Measurements from ENCODE around the gene CPT1B. TPM values are rescaled to one million over a fixed set of nuclear protein-coding genes. Genes with fewer than 3 reads are reported as not detected.

Gene CPT1B
- total and polyA plus RNA-seq, 2 donors (not counting 1 experiment from before 2014, with no cell fraction given): 55.0 to 109 TPM

GRCh38 chr22:50626850-50627641 lies 48.8 kb upstream of the CPT1B start:
- TF ChIP-seq EZH2 (IDR thresholded peaks at IDR 0.05; ENCODE audit: borderline replicate concordance, insufficient read depth, low read depth, low read length, poor library complexity, severe bottlenecking) (no peak), CTCF (IDR thresholded peaks at IDR 0.05) (no peak)
- no peaks in the 10 kb centered on the region for H4K20me1 ChIP-seq (ENCODE audit: control insufficient read depth, insufficient read depth, low read length, poor library complexity, severe bottlenecking)
- Mint-ChIP-seq H3K9me3 (ENCODE audit: insufficient read depth) (no peaks in the 10 kb centered on the region), H3K4me1 (peaks cover 24% of the 10 kb centered on the region), H3K4me3 (peak overlapping the region; percentile 81), H3K27ac (peak overlapping the region; percentile 46), H3K27me3 (no peaks in the 10 kb centered on the region)
- H3K4me3 ChIP-seq (ENCODE audit: control extremely low read depth in 1 of 5, extremely low read depth in 1 of 5, insufficient read depth in 1 of 5, low read depth in 2 of 5, low read length in 4 of 5): peak overlapping the region in 4 of 5 experiments; percentile 72 to 92 (median 81)
- ATAC-seq (ENCODE audit: low read depth) (no peak), DNase-seq (peak; percentile 33)
- H3K9me3 ChIP-seq (ENCODE audit: control extremely low read depth in 1 of 3, control insufficient read depth in 2 of 3, insufficient read depth in 1 of 3, low read length in 2 of 3): no peaks in the 10 kb centered on the region
- H3K79me2 ChIP-seq (ENCODE audit: control insufficient read depth, insufficient read depth, low read length): peaks cover 9% of the 10 kb centered on the region
- peak overlapping the region; percentile 97 for H2AFZ ChIP-seq (ENCODE audit: insufficient read depth, low read depth, low read length, poor library complexity, severe bottlenecking)
- H3K9ac ChIP-seq (ENCODE audit: low read length): peak overlapping the region; percentile 82
- H3K4me2 ChIP-seq (replicated peaks; ENCODE audit: low read depth, low read length, poor library complexity, severe bottlenecking): peak overlapping the region; percentile 97
- peak overlapping the region; percentile 64 to 72 for H3K27ac ChIP-seq (ENCODE audit: low read length in 2 of 2)
- 92% methylated on average over 40 of the region's 42 CpGs for WGBS (ENCODE audit: insufficient coverage)
- H3K4me1 ChIP-seq (ENCODE audit: control insufficient read depth in 2 of 2, insufficient read depth in 2 of 2, low read length in 2 of 2): peaks cover 21 to 34% of the 10 kb centered on the region in 2 donors
- no peaks in the 10 kb centered on the region for H3K36me3 ChIP-seq (replicated peaks in 1 of 2; ENCODE audit: control extremely low read depth in 1 of 2, control insufficient read depth in 1 of 2, extremely low read depth in 1 of 2, insufficient read depth in 2 of 2, low read length in 1 of 2)
- ChIA-PET POLR2A (no interaction called here), CTCF (interaction anchor here (0.5 to 2.2 kb wide), 3 partner anchors 14 to 332 kb away, joined by 3 to 11 read pairs (median 5); partner anchors contain the start of gene SCO2)
- intact Hi-C loops (cut with micrococcal nuclease): no loop called here
- H3K27me3 ChIP-seq (replicated peaks in 1 of 4; ENCODE audit: control extremely low read depth in 1 of 4, control insufficient read depth in 3 of 4, insufficient read depth in 4 of 4, low read length in 3 of 4): no peaks in the 10 kb centered on the region

GRCh38 chr22:50626314-50626849 lies 48.2 kb upstream of the CPT1B start:
- Mint-ChIP-seq H3K4me3 (peak overlapping the region; percentile 78), H3K27me3 (no peaks in the 10 kb centered on the region), H3K9me3 (ENCODE audit: insufficient read depth) (no peaks in the 10 kb centered on the region), H3K4me1 (peaks cover 30% of the 10 kb centered on the region), H3K27ac (peak overlapping the region; percentile 46)
- intact Hi-C loops (cut with micrococcal nuclease): no loop called here
- WGBS (ENCODE audit: insufficient coverage): 96% methylated on average over 12 of the region's 12 CpGs
- Histone ChIP-seq H3K9ac (ENCODE audit: low read length) (no peak overlapping the region), H3K9me3 (ENCODE audit: control extremely low read depth in 1 of 3, control insufficient read depth in 2 of 3, insufficient read depth in 1 of 3, low read length in 2 of 3) (no peaks in the 10 kb centered on the region), H3K27me3 (replicated peaks in 1 of 4; ENCODE audit: control extremely low read depth in 1 of 4, control insufficient read depth in 3 of 4, insufficient read depth in 4 of 4, low read length in 3 of 4) (no peaks in the 10 kb centered on the region), H2AFZ (ENCODE audit: insufficient read depth, low read depth, low read length, poor library complexity, severe bottlenecking) (no peak overlapping the region), H4K20me1 (ENCODE audit: control insufficient read depth, insufficient read depth, low read length, poor library complexity, severe bottlenecking) (no peaks in the 10 kb centered on the region), H3K36me3 (replicated peaks in 1 of 2; ENCODE audit: control extremely low read depth in 1 of 2, control insufficient read depth in 1 of 2, extremely low read depth in 1 of 2, insufficient read depth in 2 of 2, low read length in 1 of 2) (no peaks in the 10 kb centered on the region), H3K4me3 (ENCODE audit: control extremely low read depth in 1 of 5, extremely low read depth in 1 of 5, insufficient read depth in 1 of 5, low read depth in 2 of 5, low read length in 4 of 5) (no peak overlapping the region), H3K79me2 (ENCODE audit: control insufficient read depth, insufficient read depth, low read length) (peaks cover 8% of the 10 kb centered on the region), H3K27ac (ENCODE audit: low read length in 2 of 2) (peak overlapping the region in 1 of 2 donors; percentile 19), H3K4me2 (replicated peaks; ENCODE audit: low read depth, low read length, poor library complexity, severe bottlenecking) (peak overlapping the region; percentile 97), H3K4me1 (ENCODE audit: control insufficient read depth in 2 of 2, insufficient read depth in 2 of 2, low read length in 2 of 2) (peaks cover 24 to 40% of the 10 kb centered on the region in 2 donors)
- CTCF ChIA-PET: interaction anchor here (2.2 kb wide), 1 partner anchor 15 kb away, joined by 11 read pairs; no protein-coding TSS in a partner anchor
- ATAC-seq (ENCODE audit: low read depth) (no peak), DNase-seq (no peak)
- POLR2A ChIA-PET: no interaction called here
- TF ChIP-seq CTCF (IDR thresholded peaks at IDR 0.05) (no peak), EZH2 (IDR thresholded peaks at IDR 0.05; ENCODE audit: borderline replicate concordance, insufficient read depth, low read depth, low read length, poor library complexity, severe bottlenecking) (no peak)
